ENCODE data around the gene GNPDA1. TPM values are rescaled to one million over a fixed set of nuclear protein-coding genes. Genes with fewer than 3 reads are reported as not detected.

The GNPDA1 gene
- total and polyA plus RNA-seq, 9 of the 15 experiments (the other 6 are each of a cell fraction or from before 2014, with no cell fraction given) = 14.1 to 145 (median 52.2) TPM

GRCh38 chr5:142053426-142054151 lies 40.8 kb upstream of the GNPDA1 start (continued):
- TF ChIP-seq MEIS2 (IDR thresholded peaks at IDR 0.05; ENCODE audit: partially characterized antibody) (no peak), CEBPG (CRISPR knock-in tag; IDR thresholded peaks at IDR 0.05) (no peak), CEBPG (tag; conservative IDR thresholded peaks at IDR 0.05 in 1 of 2, IDR thresholded peaks at IDR 0.05 in 1 of 2) (peak in 1 of 2 experiments; percentile 39; a peak in 1 of 4 replicates), SETDB1 (IDR thresholded peaks at IDR 0.05; ENCODE audit: low read length) (no peak), CREBBP (IDR thresholded peaks at IDR 0.05; ENCODE audit: low read depth, low read length) (no peak), FOXM1 (IDR thresholded peaks at IDR 0.05; ENCODE audit: low read depth) (no peak), FOXM1 (CRISPR knock-in tag; IDR thresholded peaks at IDR 0.05; ENCODE audit: low read depth) (no peak), ZNF668 (CRISPR knock-in tag; IDR thresholded peaks at IDR 0.05) (no peak), JUND (IDR thresholded peaks at IDR 0.05; ENCODE audit: borderline replicate concordance, low read depth, low read length) (no peak), JUND (tag; IDR thresholded peaks at IDR 0.05; ENCODE audit: borderline replicate concordance, low read depth, low read length) (0 out of 3 replicates have a peak, but pooled peaks have one; percentile 35), ZNF41 (CRISPR knock-in tag; conservative IDR thresholded peaks at IDR 0.05) (no peak), ZBED1 (IDR thresholded peaks at IDR 0.05) (no peak), CHCHD3 (CRISPR knock-in tag; IDR thresholded peaks at IDR 0.05) (no peak), SRSF3 (IDR thresholded peaks at IDR 0.05; ENCODE audit: insufficient read depth, low read length) (no peak), ZNF318 (IDR thresholded peaks at IDR 0.05; ENCODE audit: borderline replicate concordance in 1 of 2, low read depth in 1 of 2) (no peak), POU5F1 (IDR thresholded peaks at IDR 0.05; ENCODE audit: borderline replicate concordance, low read depth, low read length, partially characterized antibody) (no peak), ZNF583 (CRISPR knock-in tag; IDR thresholded peaks at IDR 0.05) (no peak)
